Liver (tissue), 9 donors: ENCODE results near the gene PRKN. TPM values are rescaled to one million over a fixed set of nuclear protein-coding genes. Genes with fewer than 3 reads are reported as not detected.

Experiments
- DNase-seq: peaks from one replicate; pipeline ENCODE4 v3.0.0-alpha.2; 2017; ENCODE audit warnings: low spot score
- H3K27ac ChIP-seq, 2 donors: one replicate each; pipeline ENCODE4 v1.7.0; 2013; ENCODE audit warnings: inconsistent platforms in 2 of 2, low read length in 2 of 2, control low read depth in 1 of 2, low read depth in 1 of 2, mild to moderate bottlenecking in 1 of 2
- H3K27me3 ChIP-seq, 4 donors: one replicate each; pipeline versions ENCODE4 v1.6.1 to v1.7.0; 2013; ENCODE audit warnings: low read length in 3 of 4, inconsistent platforms in 1 of 4, mild to moderate bottlenecking in 1 of 4, moderate library complexity in 1 of 4; ENCODE audit not compliant: control insufficient read depth in 4 of 4, insufficient read depth in 4 of 4
- H3K36me3 ChIP-seq, 4 donors: one replicate each; pipeline versions ENCODE4 v1.6.1 to v1.7.0; 2013; ENCODE audit warnings: low read length in 3 of 4, mild to moderate bottlenecking in 3 of 4, low read depth in 1 of 4, moderate library complexity in 1 of 4; ENCODE audit not compliant: control insufficient read depth in 4 of 4, insufficient read depth in 3 of 4
- H3K4me1 ChIP-seq, 4 donors: one replicate each; pipeline versions ENCODE4 v1.6.1 to v1.7.0; 2013; ENCODE audit warnings: low read length in 3 of 4, mild to moderate bottlenecking in 3 of 4, moderate library complexity in 1 of 4; ENCODE audit not compliant: control insufficient read depth in 4 of 4, insufficient read depth in 4 of 4
- H3K4me3 ChIP-seq, 3 donors: one replicate each; pipeline versions ENCODE4 v1.6.1 to v1.7.0; 2013; ENCODE audit warnings: low read length in 3 of 3, control low read depth in 1 of 3, low read depth in 1 of 3, mild to moderate bottlenecking in 1 of 3
- H3K9ac ChIP-seq, 2 donors: one replicate each; pipeline ENCODE4 v1.7.0; 2013; ENCODE audit warnings: low read length in 2 of 2, mild to moderate bottlenecking in 2 of 2, moderate library complexity in 2 of 2, control low read depth in 1 of 2, low read depth in 1 of 2
- H3K9me3 ChIP-seq, 4 donors: one replicate each; pipeline versions ENCODE4 v1.6.1 to v1.7.0; 2013; ENCODE audit warnings: low read length in 3 of 4; ENCODE audit not compliant: control insufficient read depth in 4 of 4
- CTCF ChIP-seq: fragments of 150-350 bp; IDR thresholded peaks from 2 replicates; pipeline ENCODE4 v1.5.1; 2017; ENCODE audit warnings: improper control_type of control experiment, low read depth, low read length; ENCODE audit not compliant: missing input control
- FOXA1 ChIP-seq: IDR thresholded peaks from 2 replicates; pipeline ENCODE4 v1.6.1; 2016; ENCODE audit warnings: antibody characterized with exemption
- GABPA ChIP-seq, 2 donors: IDR thresholded peaks in 1 of 2; conservative IDR thresholded peaks in 1 of 2; 2 replicates each; pipeline ENCODE4 v1.6.1; 2016; ENCODE audit warnings: antibody characterized with exemption in 2 of 2, mild to moderate bottlenecking in 1 of 2, moderate library complexity in 1 of 2
- HNF4G ChIP-seq: IDR thresholded peaks from 2 replicates; pipeline ENCODE4 v1.6.1; 2016; ENCODE audit warnings: antibody characterized with exemption
- JUND ChIP-seq, 2 donors: IDR thresholded peaks; 2 replicates each; pipeline ENCODE4 v1.6.1; 2016; ENCODE audit warnings: antibody characterized with exemption in 2 of 2
- NR2F2 ChIP-seq: IDR thresholded peaks from 2 replicates; pipeline ENCODE4 v1.6.1; 2016; ENCODE audit warnings: antibody characterized with exemption
- RAD21 ChIP-seq, 2 donors: IDR thresholded peaks; 2 replicates each; pipeline ENCODE4 v1.6.1; 2016; ENCODE audit warnings: antibody characterized with exemption in 2 of 2, mild to moderate bottlenecking in 2 of 2
- RXRA ChIP-seq, 2 donors: IDR thresholded peaks; 2 replicates each; pipeline ENCODE4 v1.6.1; 2017 to 2018; ENCODE audit warnings: antibody characterized with exemption in 2 of 2, mild to moderate bottlenecking in 1 of 2
- SP1 ChIP-seq: IDR thresholded peaks from 2 replicates; pipeline ENCODE4 v1.6.1; 2018; ENCODE audit warnings: antibody characterized with exemption, mild to moderate bottlenecking
- YY1 ChIP-seq: IDR thresholded peaks from 2 replicates; pipeline ENCODE4 v1.6.1; 2016; ENCODE audit warnings: antibody characterized with exemption, mild to moderate bottlenecking
- WGBS: extraction: QIAGEN DNeasy Blood & Tissue Kit; methylation state at CpG from one replicate; pipeline ENCODE4 v1.1.7; 2013; 5-methylcytosine and 5-hydroxymethylcytosine counted together
- polyA plus RNA-seq, 2 donors: library from polyadenylated mRNA; stranded (reverse) in 1 of 2; unstranded in 1 of 2; fragments of 200-250 nt in 1 of 2; fragments of >200 nt in 1 of 2; fragmentation: Nextera tagmentation in 1 of 2; extraction: Ambion mirVana in 1 of 2; gene quantifications; one replicate each; pipeline versions ENCODE4 v1.2.1 to v1.2.3, GENCODE V29; 2013 to 2015
- total RNA-seq, 2 donors: library from RNA; depleted of rRNA; stranded (reverse); fragments of >200 nt; gene quantifications; one replicate each; pipeline ENCODE4 v1.2.3, GENCODE V29; 2014
- TF ChIP-seq, protein P1 (sequence below): IDR thresholded peaks from 2 replicates; pipeline ENCODE4 v1.6.1; 2016; ENCODE audit warnings: antibody characterized with exemption
- TF ChIP-seq, protein P2 (sequence below): IDR thresholded peaks from 2 replicates; pipeline ENCODE4 v1.6.1; 2016; ENCODE audit warnings: antibody characterized with exemption
- donor health status: healthy.
- donor health status: healthy.
- donor health status: healthy.
- donor health status: healthy.
- donor health status: healthy.

The PRKN gene
- total and polyA plus RNA-seq, 4 donors, result 0.47 to 4.1 (median 3.2) TPM

GRCh38 chr6:162736961-162737360, 9.4 kb upstream of the PRKN start:
- no peaks in the 10 kb centered on the region for H3K27me3 ChIP-seq
- no peak overlapping the region for H3K27ac ChIP-seq
- H3K4me1 ChIP-seq, result no peaks in the 10 kb centered on the region
- H3K9me3 ChIP-seq, result no peaks in the 10 kb centered on the region
- H3K4me3 ChIP-seq, result no peak overlapping the region
- TF ChIP-seq SP1 (no peak), GABPA (IDR thresholded peaks at IDR 0.05 in 1 of 2, conservative IDR thresholded peaks at IDR 0.05 in 1 of 2) (no peak), RAD21 (IDR thresholded peaks at IDR 0.05) (peak; percentile 82 to 86), CTCF (peak; percentile 42)
- TF ChIP-seq, protein P1, sequence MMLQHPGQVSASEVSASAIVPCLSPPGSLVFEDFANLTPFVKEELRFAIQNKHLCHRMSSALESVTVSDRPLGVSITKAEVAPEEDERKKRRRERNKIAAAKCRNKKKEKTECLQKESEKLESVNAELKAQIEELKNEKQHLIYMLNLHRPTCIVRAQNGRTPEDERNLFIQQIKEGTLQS, result no peak
- DNase-seq, result no peak
- 22% methylated on average over 1 of the region's 1 CpG for WGBS
- H3K36me3 ChIP-seq, result no peaks in the 10 kb centered on the region
- H3K9ac ChIP-seq, result no peak overlapping the region

DNA sequence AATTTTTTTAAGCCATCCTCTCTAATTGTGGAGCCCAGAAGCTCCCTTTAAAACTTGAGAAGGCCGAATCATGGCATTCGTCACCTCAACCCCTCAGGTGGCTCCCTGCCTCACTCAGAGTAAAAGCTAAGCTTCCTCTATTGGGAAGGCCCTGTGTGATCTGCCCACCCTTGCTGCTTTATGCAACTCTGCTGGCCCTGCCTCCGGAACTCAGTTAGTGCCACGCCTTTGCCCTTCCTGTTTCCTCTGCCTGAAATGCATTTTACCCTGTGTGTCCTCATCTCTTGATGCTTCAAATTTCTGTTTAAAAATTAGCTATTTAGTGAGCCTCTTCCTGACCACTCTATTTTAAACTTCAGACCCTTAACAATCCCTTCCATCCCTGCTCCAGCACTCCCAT, 5.9 kb upstream of the PRKN start:
- WGBS, result 86% methylated on average over 4 of the region's 4 CpGs
- no peaks in the 10 kb centered on the region for H3K9me3 ChIP-seq
- no peak overlapping the region for H3K27ac ChIP-seq
- H3K9ac ChIP-seq, result no peak overlapping the region
- TF ChIP-seq NR2F2 (no peak), RAD21 (IDR thresholded peaks at IDR 0.05) (no peak), JUND (IDR thresholded peaks at IDR 0.05) (no peak), FOXA1 (no peak), GABPA (IDR thresholded peaks at IDR 0.05 in 1 of 2, conservative IDR thresholded peaks at IDR 0.05 in 1 of 2) (no peak)
- no peaks in the 10 kb centered on the region for H3K36me3 ChIP-seq
- H3K4me1 ChIP-seq, result no peaks in the 10 kb centered on the region
- no peaks in the 10 kb centered on the region for H3K27me3 ChIP-seq
- H3K4me3 ChIP-seq, result no peak overlapping the region
- DNase-seq, result no peak

- peaks cover 0 to 10% (median 8%) of the 10 kb centered on the region in 4 donors for H3K4me1 ChIP-seq
- no peaks in the 10 kb centered on the region for H3K9me3 ChIP-seq
- TF ChIP-seq GABPA (IDR thresholded peaks at IDR 0.05 in 1 of 2, conservative IDR thresholded peaks at IDR 0.05 in 1 of 2), result no peak
- no peak for TF ChIP-seq HNF4G
- no peak for TF ChIP-seq FOXA1
- TF ChIP-seq RXRA (IDR thresholded peaks at IDR 0.05), result no peak
- TF ChIP-seq, protein P2, sequence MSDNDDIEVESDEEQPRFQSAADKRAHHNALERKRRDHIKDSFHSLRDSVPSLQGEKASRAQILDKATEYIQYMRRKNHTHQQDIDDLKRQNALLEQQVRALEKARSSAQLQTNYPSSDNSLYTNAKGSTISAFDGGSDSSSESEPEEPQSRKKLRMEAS, result no peak
- no peak overlapping the region for H3K4me3 ChIP-seq
- no peaks in the 10 kb centered on the region for H3K36me3 ChIP-seq
- H3K27me3 ChIP-seq, result no peaks in the 10 kb centered on the region
- WGBS, result 99% methylated on average over 1 of the region's 1 CpG
- H3K9ac ChIP-seq, result no peak overlapping the region
- no peak overlapping the region for H3K27ac ChIP-seq
- no peak for DNase-seq
Measured at GRCh38 chr6:162730502-162730901, 2.9 kb upstream of the PRKN start.

DNA sequence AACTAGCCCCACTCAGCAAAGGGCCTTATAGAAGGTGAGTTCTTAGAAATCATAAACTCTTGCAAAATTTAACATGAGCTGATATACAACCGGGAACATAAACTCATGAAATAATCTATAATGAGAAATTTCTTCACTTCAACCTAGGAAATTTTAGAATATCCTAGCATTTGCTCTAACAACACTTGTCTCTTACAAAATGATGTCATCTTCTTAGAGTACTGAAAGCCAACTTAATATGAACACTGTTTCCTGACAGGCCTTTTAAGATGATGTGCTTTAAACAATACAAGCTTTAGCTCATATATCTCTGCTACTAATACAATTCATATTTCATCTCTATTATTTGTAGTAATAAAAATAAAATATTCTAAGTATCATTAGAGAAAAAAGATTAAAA, 1.1 kb upstream of the PRKN start:
- no peaks in the 10 kb centered on the region for H3K27me3 ChIP-seq
- no peak overlapping the region for H3K9ac ChIP-seq
- TF ChIP-seq FOXA1 (no peak), SP1 (no peak), CTCF (no peak), HNF4G (no peak), JUND (IDR thresholded peaks at IDR 0.05) (no peak), RAD21 (IDR thresholded peaks at IDR 0.05) (no peak), NR2F2 (no peak), YY1 (no peak)
- TF ChIP-seq, protein P2, result no peak
- TF ChIP-seq, protein P1, result no peak
- no peak overlapping the region for H3K27ac ChIP-seq
- H3K4me1 ChIP-seq, result peaks cover 0 to 10% (median 8%) of the 10 kb centered on the region in 4 donors
- no peak for DNase-seq
- H3K4me3 ChIP-seq, result no peak overlapping the region
- no peaks in the 10 kb centered on the region for H3K36me3 ChIP-seq
- H3K9me3 ChIP-seq, result no peaks in the 10 kb centered on the region
- 90% methylated on average over 1 of the region's 1 CpG for WGBS
